ENCODE results near the gene ADAMTS4.
A peak's percentile ranks its signal among the peaks of the same experiment; 100 is the strongest.

The ADAMTS4 gene

GRCh38 chr1:161172776-161173376 lies 26.0 kb downstream of the ADAMTS4 start:
- no peak for DNase-seq (ENCODE audit: low read depth)

- no peak for DNase-seq (ENCODE audit: low read depth)
Measured at GRCh38 chr1:161172349-161172748, 26.5 kb downstream of the ADAMTS4 start.

GRCh38 chr1:161171696-161172095 lies 27.2 kb downstream of the ADAMTS4 start:
- DNase-seq (ENCODE audit: low read depth), result no peak

GRCh38 chr1:161171191-161171590 lies 27.7 kb downstream of the ADAMTS4 start:
- no peak for DNase-seq (ENCODE audit: low read depth)

GRCh38 chr1:161168906-161169305 lies 29.9 kb downstream of the ADAMTS4 start:
- no peak for DNase-seq (ENCODE audit: low read depth)

GRCh38 chr1:161166669-161167548 lies 31.9 kb downstream of the ADAMTS4 start:
- DNase-seq (ENCODE audit: low read depth), result no peak

- peak; percentile 88 for DNase-seq (ENCODE audit: low read depth)
Measured at GRCh38 chr1:161165742-161166668, 32.8 kb downstream of the ADAMTS4 start, which contains the start of gene PPOX. Gene PPOX, plus strand, starts transcription at chr1:161166426. Its CDS starts 422 bp downstream, at chr1:161166848.

GRCh38 chr1:161164901-161165610 lies 33.8 kb downstream of the ADAMTS4 start:
- DNase-seq (ENCODE audit: low read depth), result no peak

GRCh38 chr1:161163793-161164192 lies 35.1 kb downstream of the ADAMTS4 start:
- no peak for DNase-seq (ENCODE audit: low read depth)

GRCh38 chr1:161162806-161163205 lies 36.0 kb downstream of the ADAMTS4 start:
- no peak for DNase-seq (ENCODE audit: low read depth)

- no peak for DNase-seq (ENCODE audit: low read depth)
Measured at GRCh38 chr1:161162052-161162451, 36.8 kb downstream of the ADAMTS4 start.

GRCh38 chr1:161161652-161162051 lies 37.2 kb downstream of the ADAMTS4 start:
- no peak for DNase-seq (ENCODE audit: low read depth)

- DNase-seq (ENCODE audit: low read depth), result no peak
Measured at GRCh38 chr1:161160671-161161145, 38.1 kb downstream of the ADAMTS4 start.

GRCh38 chr1:161159913-161160243 lies 39.0 kb downstream of the ADAMTS4 start:
- DNase-seq (ENCODE audit: low read depth), result no peak

- peak; percentile 87 for DNase-seq (ENCODE audit: low read depth)
Measured at GRCh38 chr1:161159087-161159912, 39.6 kb downstream of the ADAMTS4 start, which contains the start of gene USP21. Gene USP21, plus strand, starts transcription at chr1:161159500. Its CDS starts 1,141 bp downstream, at chr1:161160641.

- DNase-seq (ENCODE audit: low read depth), result no peak
Measured at GRCh38 chr1:161158316-161159010, 40.4 kb downstream of the ADAMTS4 start.

GRCh38 chr1:161157867-161158266 lies 41.0 kb downstream of the ADAMTS4 start:
- DNase-seq (ENCODE audit: low read depth), result no peak

GRCh38 chr1:161153682-161154337 lies 45.0 kb downstream of the ADAMTS4 start, which contains the start of gene UFC1:
Gene UFC1, plus strand, starts transcription at chr1:161153978. Its CDS starts 20 bp downstream, at chr1:161153998.
- DNase-seq (ENCODE audit: low read depth), result peak; percentile 64

GRCh38 chr1:161153176-161153575 lies 45.7 kb downstream of the ADAMTS4 start:
- no peak for DNase-seq (ENCODE audit: low read depth)
